Measurements from ENCODE around the gene MIPEP.

MIPEP gene

GRCh38 chr13:23849670-23850069 lies 39.5 kb downstream of the MIPEP start:
- no peak for DNase-seq

GRCh38 chr13:23848646-23849141 lies 40.5 kb downstream of the MIPEP start:
- no peak for DNase-seq

- no peak for DNase-seq
These were observed 41.2 kb downstream of the MIPEP start for GRCh38 chr13:23848019-23848418.

DNA sequence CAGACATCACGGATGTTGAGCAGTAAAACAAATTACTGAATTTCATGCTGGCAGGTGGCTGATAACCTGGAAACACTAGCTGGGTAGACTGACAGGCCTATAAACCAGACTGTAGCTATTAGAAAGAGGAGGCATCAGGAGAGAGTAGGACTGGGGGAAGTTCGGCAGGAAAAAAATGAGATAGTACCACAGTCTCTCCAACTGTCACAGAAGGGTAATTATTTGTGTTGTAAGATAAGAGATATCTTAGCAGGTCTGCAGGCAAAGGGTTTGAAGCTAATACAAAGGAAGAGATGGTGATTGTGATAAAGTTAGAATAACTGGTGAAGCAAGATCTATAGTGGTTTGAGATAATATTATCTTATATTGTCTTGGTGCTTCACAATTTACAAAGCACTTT lies 41.7 kb downstream of the MIPEP start:
- no peak for DNase-seq

DNA sequence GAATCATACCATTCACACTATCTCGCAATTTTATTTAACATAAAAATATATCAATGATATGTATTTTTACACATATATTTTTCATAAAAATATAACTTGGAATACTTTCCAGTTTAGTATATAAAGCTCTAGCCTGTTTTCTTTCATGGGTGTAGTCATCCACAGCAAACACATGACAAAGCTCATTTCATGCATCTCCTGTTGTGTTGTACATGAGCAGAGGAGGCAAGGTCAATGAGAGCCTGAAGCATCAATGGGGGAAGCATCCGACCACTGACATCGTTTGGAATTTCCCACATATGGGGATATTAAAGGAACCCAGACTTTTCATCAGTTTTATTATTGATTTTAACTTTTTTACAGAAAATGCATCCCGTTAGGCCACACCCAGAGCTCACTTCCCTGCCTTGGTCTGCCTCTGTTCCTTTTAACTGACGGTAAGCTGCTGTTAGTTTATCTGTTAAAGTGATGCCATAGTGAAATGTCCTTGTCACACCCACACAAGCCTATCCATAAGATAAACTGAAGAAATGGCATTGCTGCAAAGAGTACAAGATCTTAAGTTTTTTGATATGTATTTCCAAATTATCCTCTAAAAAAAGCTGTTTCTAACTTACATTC lies 44.0 kb downstream of the MIPEP start:
- DNase-seq: no peak

- DNase-seq: no peak
These were observed 45.1 kb downstream of the MIPEP start for GRCh38 chr13:23844132-23844531.

- DNase-seq: no peak
These were observed 45.8 kb downstream of the MIPEP start for GRCh38 chr13:23843436-23843835.

DNA sequence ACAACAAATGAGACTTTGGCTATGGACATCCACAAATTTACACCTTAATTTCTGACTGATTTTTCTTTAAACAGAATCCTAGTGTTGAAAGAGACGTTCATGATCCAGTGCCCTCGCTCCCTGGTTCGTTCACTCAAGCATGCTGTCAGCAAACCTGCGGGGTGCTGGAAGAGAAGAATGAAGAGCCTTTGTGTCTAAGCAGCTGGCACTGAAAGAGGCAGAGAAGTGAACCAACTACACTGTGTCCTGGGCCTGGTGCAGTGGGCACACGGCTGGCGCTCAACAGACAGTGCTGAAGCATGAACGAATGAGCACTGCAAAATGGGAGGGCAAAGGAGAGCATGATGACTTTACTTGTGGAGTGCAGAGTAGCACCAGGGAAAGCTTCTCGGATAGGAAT lies 46.8 kb downstream of the MIPEP start:
- DNase-seq: no peak

DNA sequence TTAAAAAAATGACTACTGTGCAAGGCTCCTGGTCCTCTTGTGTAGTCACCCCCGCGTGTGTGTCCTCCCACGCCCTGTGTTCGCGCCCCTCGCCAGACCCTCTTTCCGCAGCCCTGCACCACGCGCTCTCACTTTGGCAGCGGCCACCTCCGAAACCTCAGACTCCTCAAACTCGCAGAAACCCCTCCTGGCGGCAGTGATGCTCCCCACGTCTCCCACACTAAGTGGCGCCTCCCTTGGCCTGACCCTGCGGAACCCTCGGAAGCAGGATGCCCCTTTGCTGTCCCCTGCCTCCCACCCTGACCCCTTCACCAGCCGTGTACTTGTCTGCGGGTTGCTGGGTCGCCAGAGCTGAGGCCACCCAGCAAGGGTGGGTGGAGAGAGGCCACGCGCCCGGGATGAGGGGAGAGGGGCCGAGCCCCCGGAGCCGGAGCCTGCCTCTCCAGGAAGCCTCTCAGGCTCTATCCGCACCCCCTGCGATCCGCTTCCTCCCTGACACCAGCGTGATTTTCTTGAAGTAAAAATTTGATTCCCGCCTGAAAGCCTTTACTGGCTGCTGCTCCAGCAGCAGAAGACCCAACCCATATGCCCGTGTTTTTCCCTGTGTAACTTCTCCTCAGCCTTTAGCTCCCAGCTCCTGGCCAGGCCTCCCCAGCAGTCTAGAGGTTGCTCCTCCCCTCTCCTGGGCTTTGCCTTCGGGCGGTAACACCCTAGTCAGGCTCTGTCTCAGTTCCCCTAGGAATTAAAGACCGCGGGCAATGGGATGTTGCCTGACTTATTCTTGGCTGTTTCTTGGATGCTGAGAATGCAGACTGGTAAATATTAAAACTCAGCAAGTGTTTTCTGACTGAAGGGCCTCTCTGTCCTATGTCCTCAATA lies 55.2 kb downstream of the MIPEP start:
- no peak for DNase-seq

GRCh38 chr13:23828866-23829265 lies 60.3 kb downstream of the MIPEP start:
- DNase-seq: no peak

GRCh38 chr13:23828086-23828485 lies 61.1 kb downstream of the MIPEP start:
- no peak for DNase-seq

DNA sequence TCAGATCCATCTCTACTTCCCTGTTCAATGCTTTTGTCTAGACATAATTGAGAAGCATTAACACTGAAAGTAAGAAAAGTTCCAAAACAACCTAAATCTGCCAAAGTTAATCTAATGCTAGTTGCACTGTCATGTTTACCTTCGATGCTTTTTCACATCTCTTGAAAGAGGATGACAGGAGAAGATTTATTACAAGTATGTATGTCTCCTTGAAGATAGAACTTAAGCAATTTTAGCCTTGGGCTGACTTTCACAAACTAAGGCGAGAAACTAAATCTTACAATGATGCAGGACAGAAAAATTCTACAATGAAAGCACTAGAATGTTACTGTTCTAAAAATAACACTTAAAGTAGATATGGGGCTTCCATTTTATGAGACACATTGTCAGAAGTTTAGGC lies 64.0 kb downstream of the MIPEP start:
- DNase-seq: no peak

GRCh38 chr13:23824371-23824770 lies 64.8 kb downstream of the MIPEP start:
- no peak for DNase-seq

DNA sequence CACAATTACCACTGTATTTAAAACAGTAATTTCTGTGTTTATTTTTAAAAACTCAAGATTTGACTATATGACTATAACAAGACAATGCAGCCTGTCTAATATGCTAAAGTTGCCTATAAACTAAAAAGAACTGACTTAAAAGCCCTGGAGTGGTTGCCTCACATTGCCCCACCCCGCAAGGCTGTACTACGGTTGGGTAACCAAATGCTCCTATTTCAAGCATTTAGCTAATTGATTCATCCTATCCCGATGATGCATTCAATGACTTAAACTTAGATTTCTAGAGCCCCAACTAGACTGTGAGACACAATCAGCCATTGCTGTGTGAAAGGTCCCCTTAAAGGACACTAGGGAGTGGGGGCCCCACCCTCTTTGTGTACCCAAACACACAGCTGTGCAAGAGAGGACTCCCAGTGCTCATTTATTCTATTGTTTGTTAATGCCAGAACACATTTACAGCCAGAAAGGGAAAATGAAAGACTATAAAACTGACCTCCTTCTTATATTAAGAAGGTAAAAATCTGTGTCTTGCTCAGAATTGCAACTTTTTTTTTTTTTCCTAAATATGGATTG lies 66.9 kb downstream of the MIPEP start:
- DNase-seq: no peak

GRCh38 chr13:23820530-23820929 lies 68.7 kb downstream of the MIPEP start:
- no peak for DNase-seq

- DNase-seq: no peak
These were observed 71.4 kb downstream of the MIPEP start for GRCh38 chr13:23817830-23818229.

DNA sequence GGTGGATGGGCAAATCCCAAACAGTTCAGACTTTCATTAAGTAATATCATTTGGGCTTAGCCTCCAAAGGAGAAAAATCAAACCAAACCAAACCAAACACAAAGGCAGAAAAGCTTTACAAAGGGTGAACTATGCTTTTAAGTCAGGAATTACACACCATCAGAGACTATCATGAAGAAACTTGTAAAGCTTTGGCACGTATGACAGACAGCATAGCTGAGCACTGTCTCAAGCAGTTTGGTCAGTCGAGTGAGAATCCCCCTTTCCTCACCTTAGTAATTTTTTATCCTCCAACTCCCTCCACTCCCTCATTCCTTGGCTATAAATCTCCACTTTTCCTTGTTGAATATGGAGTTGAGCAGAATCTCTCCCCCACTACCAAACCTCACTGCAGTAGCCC lies 72.1 kb downstream of the MIPEP start:
- DNase-seq: no peak

- no peak for DNase-seq
These were observed 75.6 kb downstream of the MIPEP start for GRCh38 chr13:23813635-23814034.

DNA sequence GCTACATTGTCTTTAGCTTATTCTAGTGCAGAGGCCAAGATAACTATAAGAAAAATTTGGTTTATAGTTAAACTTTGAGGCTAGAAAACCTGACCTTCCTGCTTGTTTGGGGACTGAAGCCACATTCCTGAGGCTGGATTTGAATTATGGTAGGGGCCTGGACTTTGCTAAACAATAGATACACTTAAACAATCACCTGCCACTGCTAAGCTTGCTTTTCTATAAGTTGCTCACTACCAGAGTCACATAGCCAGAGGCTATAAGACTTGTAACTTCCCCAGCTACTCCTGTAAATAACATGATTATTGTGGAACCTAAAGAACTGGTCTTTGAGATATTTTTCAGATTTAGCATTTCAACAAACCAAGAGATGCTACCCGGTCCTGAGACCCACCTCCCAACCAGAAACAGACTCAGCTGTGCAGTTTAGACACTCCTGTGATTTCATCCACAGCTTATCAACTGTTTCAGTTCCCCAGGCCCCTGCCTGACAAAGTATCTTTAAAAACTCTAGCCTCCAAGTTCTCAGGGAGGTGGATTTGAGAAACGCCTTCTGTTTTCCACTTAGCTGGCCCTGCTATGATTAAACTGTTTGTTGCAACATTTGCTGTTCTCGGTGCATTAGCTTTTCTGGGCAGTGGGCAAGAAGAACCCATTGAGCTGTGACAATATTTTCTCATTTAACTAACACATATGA lies 77.7 kb downstream of the MIPEP start:
- no peak for DNase-seq

DNA sequence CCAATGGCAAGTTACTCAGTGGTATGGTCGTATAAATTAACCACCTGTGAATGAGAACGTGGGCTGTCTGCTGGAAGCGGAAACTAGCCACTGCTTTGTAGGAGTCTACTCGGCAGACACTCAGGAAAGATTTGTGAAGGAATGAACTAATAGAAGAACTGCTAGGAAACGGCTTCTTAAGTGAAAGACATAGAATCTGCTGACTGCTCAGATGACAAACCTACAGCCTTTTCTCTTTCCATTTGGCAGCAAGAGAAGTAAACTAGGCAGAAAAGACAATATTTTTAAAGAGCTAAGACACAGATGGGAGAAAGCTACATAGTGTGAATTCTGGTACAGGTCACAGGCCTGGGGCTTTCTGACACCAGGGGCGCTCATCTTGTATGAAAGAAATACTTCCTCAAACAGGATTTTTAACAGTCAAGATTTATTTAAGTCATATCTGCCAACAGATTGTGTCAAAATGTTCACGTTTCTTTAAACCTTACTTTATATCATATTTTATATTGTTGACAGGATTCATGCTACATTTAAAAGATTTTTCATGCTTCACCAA lies 78.4 kb downstream of the MIPEP start:
- no peak for DNase-seq

DNA sequence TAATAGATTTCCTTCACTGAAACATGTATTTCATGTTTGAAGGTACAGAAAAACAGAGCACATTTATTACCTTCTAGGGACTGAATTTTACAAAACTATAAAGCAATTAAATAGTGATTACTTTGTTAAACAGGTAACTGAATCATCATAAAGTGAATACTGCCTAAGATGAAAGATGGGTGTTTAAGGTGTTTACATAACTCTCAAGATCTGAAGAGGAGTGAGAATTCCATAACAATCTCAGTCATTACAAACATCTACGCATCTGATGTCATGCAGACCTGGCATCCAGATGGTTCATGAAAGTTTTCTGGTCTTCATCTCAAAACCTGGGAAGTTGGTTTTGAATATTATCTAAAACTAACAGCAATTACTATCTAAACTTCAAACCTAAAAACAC lies 80.4 kb downstream of the MIPEP start:
- DNase-seq: no peak

- DNase-seq: no peak
These were observed 82.2 kb downstream of the MIPEP start for GRCh38 chr13:23806874-23807526.

GRCh38 chr13:23805821-23806220 lies 83.4 kb downstream of the MIPEP start:
- DNase-seq: no peak
